ENCODE results near the gene STK35.

DNA sequence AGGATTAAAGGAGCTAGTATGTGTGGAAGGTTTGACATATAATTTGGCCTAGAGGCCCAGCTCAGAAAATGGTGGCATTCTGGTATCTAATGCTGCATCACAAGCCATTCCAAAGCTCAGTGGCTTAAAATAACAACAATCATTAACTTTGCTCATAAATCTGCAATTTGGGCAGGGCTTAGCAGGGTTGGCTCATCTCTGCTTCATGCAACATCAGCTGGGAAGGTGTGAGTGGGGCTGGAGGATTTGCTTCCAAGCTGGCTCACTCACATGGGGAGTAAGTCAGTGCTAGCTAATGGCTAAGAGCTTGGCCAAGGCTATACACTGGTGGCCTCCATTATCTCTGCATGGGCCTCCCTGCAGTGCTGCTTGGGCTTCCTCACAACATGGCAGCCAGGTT is 48.0 kb upstream of the STK35 start:
- TF ChIP-seq, protein P1, sequence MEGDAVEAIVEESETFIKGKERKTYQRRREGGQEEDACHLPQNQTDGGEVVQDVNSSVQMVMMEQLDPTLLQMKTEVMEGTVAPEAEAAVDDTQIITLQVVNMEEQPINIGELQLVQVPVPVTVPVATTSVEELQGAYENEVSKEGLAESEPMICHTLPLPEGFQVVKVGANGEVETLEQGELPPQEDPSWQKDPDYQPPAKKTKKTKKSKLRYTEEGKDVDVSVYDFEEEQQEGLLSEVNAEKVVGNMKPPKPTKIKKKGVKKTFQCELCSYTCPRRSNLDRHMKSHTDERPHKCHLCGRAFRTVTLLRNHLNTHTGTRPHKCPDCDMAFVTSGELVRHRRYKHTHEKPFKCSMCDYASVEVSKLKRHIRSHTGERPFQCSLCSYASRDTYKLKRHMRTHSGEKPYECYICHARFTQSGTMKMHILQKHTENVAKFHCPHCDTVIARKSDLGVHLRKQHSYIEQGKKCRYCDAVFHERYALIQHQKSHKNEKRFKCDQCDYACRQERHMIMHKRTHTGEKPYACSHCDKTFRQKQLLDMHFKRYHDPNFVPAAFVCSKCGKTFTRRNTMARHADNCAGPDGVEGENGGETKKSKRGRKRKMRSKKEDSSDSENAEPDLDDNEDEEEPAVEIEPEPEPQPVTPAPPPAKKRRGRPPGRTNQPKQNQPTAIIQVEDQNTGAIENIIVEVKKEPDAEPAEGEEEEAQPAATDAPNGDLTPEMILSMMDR (IDR thresholded peaks at IDR 0.05): no peak
- no peak for TF ChIP-seq POLR2A (IDR thresholded peaks at IDR 0.05)

All from uterus (tissue), 2 donors.